ENCODE measurements around the gene MAML2. TPM values are rescaled to one million over a fixed set of nuclear protein-coding genes. Genes with fewer than 3 reads are reported as not detected.
A peak's percentile ranks its signal among the peaks of the same experiment; 100 is the strongest.

MAML2 gene
- total RNA-seq, 1 donor from 2014 or later: 4.8 TPM

GRCh38 chr11:96036863-96037262, 306.1 kb downstream of the MAML2 start:
- DNase-seq: no peak

DNA sequence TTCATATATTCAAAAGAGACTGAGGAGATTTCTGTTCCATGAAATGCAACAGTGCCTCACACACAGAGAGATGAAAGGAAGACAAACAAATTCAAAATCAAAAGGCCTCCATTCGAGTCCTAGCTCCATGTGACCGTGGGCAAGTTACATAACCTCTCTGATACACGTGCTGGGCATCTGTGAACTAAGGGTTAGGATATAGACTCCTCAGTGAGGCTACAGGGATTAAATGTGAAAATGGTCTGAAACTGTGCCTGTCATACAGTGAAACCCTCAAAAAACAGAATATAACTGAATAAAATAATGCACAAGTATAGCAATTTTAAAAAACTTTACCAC, 307.3 kb downstream of the MAML2 start:
- DNase-seq: no peak

GRCh38 chr11:96035031-96035739, 307.8 kb downstream of the MAML2 start:
- DNase-seq: no peak

DNA sequence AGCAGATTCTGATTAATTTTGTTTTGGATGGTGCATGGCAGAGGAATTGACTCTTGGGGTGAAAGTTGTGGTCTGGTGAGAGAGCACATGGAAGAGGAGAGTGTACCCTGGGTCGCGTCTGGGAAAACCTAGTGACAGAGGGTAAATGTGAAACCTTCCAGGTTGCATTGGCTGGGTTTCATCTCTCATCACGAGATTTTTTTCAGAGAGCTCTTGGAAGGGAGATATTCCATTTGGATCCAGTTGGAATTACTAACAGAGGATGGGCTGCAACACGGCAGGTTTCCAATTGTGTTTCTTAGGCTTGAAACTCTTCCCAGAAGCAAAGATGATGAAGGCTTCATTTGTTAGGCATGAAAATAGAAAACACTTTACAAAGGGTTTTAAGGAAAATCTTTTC, 309.4 kb downstream of the MAML2 start:
- DNase-seq: no peak

- no peak for DNase-seq
Measured at GRCh38 chr11:96033095-96033494, 309.9 kb downstream of the MAML2 start.

DNA sequence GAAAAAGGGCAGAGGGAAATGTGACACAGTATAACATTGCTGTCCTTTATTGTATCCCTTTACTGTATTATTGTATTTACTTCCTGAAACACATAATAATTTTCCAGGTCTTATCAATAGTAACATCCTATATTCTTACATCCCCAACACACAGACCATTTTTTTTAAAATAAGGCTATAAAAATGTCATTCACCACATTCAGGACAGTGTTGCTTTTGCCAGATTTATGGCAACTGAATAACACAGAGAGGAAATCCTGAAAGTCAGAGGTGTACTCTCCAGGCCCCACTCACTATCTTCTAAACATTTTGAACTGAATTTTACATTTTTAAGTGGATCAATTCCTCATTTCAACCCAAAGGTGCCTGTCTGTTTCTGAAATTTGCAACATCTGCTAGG, 314.2 kb downstream of the MAML2 start:
- no peak for DNase-seq

DNA sequence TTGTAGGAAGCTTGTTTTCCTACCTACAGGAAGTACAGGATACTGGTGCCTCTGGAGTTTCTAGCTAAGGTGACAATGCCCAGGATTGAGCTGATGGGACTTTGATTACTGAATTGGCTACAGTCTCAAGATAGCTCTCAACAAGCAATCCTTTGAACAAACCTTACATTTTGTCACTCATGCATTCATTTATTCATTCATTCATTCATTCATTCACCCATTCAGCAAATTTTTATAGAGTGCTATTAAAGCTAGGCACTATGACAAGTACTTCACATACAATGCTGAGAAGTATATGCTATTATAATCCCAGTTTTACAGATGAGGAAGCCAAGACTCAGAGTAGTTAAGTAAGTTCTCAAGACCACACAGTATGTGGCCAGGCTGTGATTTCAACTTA, 316.0 kb downstream of the MAML2 start:
- DNase-seq: no peak

- no peak for DNase-seq
Measured at GRCh38 chr11:96026310-96026709, 316.7 kb downstream of the MAML2 start.

DNA sequence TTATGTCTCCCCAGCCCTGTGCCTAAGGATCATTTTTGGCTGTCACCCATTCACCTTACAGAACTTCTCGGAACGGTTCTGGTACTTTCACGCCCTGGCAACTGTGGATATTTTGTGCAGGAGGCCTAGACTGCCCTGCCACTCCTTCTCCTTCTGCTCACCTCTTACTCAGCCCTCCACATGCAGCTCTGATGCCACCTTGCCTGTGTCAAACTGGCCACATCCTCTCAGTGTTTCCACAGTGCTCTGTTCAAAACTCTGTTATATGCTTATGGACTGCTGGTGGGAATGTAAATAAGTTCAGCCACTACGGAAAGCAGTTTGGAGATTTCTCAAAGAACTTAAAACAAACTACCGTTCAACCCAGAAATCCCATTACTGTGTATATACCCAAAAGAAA, 318.3 kb downstream of the MAML2 start:
- DNase-seq: no peak

DNA sequence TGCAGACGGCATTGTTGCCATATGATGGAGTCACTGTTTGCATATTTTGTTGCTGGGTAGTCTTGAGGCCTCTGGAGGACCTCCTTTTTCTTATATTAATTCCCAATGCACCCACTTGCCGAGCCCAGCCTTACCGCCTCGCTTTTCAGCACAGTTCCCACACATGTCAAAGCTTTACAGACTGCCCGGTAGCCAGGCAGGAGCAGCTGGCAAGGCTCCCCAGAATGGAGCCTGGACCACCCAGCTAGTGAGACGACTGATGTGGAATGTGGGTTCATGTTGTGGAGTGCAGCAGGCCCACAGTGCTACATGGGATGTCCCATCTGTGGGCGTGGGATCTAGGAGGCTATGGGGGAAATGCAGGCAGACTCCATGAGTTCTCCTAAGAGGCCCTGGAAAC, 319.7 kb downstream of the MAML2 start:
- no peak for DNase-seq

DNA sequence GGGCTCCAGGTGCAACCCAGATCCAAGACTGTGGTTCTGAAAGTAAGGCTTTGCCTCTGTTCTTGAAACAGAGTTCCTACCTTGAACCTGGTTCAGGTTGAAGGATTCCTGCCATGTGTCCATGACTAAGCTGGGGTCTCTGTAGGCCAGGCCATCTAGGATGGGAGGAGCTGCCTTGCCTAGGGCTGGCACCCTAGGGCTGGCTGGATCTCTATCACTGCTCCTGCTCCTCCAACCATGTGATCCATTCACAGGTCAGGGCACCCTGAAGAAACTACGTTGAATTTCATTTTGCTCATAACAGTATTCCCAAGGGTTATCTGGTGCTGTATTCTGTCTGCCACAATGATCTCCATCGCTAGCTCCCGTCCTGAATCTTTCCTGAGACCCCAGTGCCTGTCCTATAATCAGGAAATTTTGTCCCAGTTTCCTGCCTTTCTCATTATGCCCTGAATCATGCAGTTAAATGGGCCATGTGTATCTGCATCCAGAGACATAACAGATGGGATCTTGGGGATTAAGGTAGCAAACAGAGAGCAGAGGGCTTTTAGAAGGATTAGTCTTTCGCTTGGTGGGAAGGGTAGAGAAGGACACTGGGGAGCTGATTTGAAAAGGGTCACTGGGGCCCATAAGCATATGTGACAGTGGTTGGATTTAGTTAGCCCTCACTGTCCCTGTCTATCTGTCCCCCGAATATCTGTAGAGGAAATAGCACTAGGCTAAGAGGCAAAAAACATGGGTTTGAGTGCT, 320.9 kb downstream of the MAML2 start:
- DNase-seq: no peak

DNA sequence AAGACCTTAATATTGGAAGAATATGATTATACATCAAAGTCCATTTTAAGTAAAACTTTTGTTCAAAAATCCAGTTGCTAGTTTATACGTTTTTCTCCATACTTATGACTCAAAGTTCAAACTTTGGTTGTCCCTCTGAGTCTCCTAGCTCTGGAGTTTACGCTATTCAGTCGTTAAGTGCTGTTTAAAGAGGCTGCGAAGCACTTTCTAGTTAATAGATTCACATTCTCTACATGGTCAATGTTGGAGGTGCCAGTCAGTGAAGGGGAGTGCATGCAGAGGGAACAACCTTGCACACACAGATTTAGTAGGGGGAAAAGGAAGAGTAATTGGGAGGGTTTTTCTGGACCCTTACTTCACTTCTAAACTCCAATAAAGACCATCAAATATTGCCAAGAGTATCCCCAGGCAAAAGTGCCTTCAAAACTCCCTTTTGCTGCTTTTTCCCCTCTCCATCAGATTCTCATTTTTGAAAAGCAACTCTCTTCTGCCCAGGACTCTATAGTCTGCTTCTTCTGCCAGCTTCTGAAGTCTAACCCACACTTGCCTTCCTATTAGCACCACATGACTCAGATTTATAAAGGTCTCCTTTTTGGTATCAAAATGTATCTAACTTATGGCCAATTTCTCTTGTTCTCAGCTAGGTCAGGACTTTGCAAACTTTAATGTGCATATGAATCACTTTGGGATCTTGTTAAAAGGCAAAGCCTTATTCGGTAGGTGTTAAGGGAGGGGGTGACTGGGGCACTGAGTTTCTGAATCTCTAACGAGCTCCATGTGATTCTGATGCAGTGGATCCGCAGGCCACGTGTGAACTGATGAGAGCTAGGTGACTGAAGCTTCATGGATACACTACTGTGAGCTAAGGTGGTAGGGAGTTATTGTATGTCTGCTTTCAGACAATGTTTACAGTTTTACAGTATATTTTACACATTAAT, 322.9 kb downstream of the MAML2 start:
- no peak for DNase-seq

DNA sequence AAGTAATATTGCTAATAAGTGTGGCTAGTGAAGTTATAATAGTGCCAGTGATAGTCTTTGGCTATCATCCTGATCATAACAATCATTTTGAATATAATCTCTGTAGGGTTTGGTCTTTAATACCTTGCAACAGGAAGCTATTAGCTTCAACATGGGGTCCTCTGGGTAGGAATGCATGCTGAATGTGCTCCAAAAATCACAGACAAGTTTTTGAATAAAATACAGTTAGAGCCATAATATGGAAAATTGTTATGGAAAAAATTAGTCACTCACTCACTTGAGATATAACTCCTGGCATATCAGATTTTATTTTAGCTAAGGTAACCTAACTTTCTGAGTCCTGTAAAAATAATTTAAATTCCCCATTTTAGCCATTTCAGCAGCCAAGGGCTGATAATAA, 323.7 kb downstream of the MAML2 start:
- DNase-seq: no peak

DNA sequence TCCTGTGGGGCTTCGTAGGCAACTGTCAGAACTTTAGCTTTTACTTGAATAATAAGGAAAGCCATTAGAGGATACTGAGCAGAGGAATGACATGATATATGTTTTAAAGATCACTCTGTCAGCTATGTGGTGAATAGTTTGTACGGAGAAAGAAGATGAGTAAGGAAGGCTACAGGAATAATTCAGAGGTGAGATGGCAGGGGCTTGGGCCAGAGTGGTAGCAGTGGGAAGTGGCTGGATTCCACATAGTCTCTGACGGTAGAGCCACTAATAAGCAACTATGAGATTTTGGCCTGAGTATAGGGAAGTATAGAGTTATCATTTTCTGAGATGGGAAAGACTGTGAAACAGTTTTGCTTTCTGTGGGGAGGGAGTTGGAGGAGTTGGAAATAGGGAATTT, 325.1 kb downstream of the MAML2 start:
- no peak for DNase-seq

DNA sequence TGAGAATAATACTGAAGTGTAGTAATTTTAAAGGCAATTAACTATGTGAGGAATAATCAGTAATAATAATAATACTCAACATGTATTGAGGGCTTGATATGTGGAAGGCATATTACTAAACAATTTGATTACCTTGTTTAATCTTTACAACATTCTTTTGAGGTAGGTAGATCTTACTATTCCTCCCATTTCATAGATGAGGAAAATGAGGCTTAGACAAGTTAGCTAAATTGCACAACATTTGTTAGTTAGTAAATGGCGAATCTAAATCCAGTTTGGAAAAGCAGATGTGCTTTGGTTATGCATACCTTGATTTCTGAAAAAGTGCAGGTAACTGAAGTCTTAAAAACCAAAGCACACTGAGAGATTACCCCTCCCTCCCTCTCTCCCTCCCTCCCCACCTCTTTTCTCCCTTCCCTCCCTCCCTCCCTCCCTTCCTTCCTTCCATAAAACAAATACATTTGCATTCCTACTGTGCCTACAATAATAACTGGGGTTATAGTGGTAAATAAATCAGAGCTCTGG, 326.0 kb downstream of the MAML2 start:
- DNase-seq: no peak

DNA sequence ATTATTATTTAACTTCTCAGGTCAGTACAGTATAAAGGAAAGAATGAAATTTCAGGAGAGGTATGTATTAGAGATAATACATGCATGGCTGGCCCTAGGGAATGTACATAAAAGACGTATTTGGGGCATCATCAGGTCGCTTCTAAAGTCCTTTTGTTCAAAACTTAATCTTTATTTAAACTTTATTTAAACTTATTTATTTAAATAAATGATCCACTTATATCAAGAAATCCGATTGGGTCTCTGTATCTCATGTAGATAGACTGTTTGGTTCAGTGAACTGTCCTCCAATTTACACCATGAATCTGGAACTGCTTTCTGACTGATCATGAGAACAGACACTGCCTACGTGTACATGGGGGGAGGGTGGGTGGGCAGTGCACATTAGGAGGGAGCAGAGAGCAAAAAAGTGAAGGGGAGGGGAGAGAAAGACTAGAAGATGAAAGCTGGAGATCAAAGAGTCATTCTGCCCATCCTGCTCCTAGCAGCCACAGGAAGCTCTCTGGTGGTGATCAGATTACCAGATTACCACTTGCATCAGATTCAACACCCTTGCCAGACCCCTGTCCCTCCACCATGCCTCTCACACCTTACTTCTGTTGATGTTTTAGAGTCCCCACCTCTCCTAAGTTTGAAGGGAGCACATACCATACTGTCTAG, 327.0 kb downstream of the MAML2 start:
- no peak for DNase-seq

DNA sequence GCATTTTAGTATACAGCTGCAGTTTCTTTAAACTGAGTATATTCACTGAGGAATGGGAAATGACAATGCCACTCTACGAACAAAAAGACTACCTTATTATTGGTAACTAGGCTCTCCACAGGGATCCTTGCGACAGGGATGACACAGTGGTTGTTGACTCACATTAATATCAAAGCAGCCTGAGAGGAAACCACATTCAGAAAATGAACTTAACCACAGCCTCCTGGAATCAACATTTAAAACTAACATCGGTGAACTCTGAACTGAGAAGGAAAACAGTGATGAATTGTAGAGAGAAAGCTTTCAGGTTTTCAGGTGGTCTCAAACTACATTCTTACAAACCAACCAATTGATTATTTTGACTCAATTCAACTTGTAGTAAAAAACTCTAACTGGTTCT, 328.8 kb downstream of the MAML2 start:
- DNase-seq: no peak

- DNase-seq: no peak
Measured at GRCh38 chr11:96013461-96014213, 329.4 kb downstream of the MAML2 start.

GRCh38 chr11:96012086-96012824, 330.7 kb downstream of the MAML2 start:
- peak; percentile 34 for DNase-seq

GRCh38 chr11:96010683-96011082, 332.3 kb downstream of the MAML2 start:
- DNase-seq: no peak

Data from occipital lobe (tissue), 2 donors.